ENCODE results near the gene TMED10. TPM values are rescaled to one million over a fixed set of nuclear protein-coding genes. Genes with fewer than 3 reads are reported as not detected.

The TMED10 gene
- total and polyA plus RNA-seq, 2 donors (not counting 3 experiments of a cell fraction or from before 2014, with no cell fraction given), result 338 to 342 TPM

DNA sequence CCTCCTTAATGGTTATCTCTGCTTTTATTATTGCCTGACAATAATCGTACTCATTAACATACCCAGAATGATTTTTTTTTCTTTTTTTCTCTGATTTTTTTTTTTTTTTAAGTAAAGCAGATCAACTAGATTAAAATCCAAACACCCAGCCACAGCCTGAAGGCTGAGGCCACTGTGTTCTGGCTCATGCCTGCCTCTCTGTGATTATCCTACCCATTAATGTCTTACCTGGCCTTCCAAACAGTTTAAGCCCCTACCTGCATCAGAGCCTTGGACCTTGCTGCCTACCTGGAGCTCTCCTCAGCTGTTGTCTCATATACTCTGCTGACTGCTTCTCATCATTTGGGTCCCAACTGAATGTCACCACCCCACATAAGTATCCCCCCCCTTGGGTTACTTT lies 6.8 kb upstream of the TMED10 start:
- TF ChIP-seq POLR2AphosphoS5 (IDR thresholded peaks at IDR 0.05; ENCODE audit: insufficient read depth, low read depth, low read length) (no peak), JUN (IDR thresholded peaks at IDR 0.05; ENCODE audit: borderline replicate concordance, insufficient read depth, insufficient read length, low read depth) (no peak), GATA2 (IDR thresholded peaks at IDR 0.05; ENCODE audit: insufficient read depth, insufficient read length, low read depth, low read length) (no peak), POLR2A (IDR thresholded peaks at IDR 0.05; ENCODE audit: low read depth, low read length) (no peak), FOS (IDR thresholded peaks at IDR 0.05; ENCODE audit: borderline replicate concordance, insufficient read depth, low read length) (no peak), EZH2 (IDR thresholded peaks at IDR 0.05; ENCODE audit: borderline replicate concordance, low read depth, low read length, severe bottlenecking) (no peak), MYC (IDR thresholded peaks at IDR 0.05; ENCODE audit: low read depth, low read length) (no peak)
- TF ChIP-seq, protein P1, sequence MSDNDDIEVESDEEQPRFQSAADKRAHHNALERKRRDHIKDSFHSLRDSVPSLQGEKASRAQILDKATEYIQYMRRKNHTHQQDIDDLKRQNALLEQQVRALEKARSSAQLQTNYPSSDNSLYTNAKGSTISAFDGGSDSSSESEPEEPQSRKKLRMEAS (IDR thresholded peaks at IDR 0.05; ENCODE audit: insufficient read depth, insufficient read length), result no peak
- TF ChIP-seq, protein P2, sequence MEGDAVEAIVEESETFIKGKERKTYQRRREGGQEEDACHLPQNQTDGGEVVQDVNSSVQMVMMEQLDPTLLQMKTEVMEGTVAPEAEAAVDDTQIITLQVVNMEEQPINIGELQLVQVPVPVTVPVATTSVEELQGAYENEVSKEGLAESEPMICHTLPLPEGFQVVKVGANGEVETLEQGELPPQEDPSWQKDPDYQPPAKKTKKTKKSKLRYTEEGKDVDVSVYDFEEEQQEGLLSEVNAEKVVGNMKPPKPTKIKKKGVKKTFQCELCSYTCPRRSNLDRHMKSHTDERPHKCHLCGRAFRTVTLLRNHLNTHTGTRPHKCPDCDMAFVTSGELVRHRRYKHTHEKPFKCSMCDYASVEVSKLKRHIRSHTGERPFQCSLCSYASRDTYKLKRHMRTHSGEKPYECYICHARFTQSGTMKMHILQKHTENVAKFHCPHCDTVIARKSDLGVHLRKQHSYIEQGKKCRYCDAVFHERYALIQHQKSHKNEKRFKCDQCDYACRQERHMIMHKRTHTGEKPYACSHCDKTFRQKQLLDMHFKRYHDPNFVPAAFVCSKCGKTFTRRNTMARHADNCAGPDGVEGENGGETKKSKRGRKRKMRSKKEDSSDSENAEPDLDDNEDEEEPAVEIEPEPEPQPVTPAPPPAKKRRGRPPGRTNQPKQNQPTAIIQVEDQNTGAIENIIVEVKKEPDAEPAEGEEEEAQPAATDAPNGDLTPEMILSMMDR (IDR thresholded peaks at IDR 0.05; ENCODE audit: extremely low read depth in 1 of 2, insufficient read depth in 1 of 2, low read depth in 1 of 2, low read length in 2 of 2), result no peak
- FAIRE-seq, result no peak
- Histone ChIP-seq H3K9me3 (replicated peaks; ENCODE audit: control insufficient read depth, insufficient read depth, low read length) (no peaks in the 10 kb centered on the region), H3K4me1 (ENCODE audit: control insufficient read depth, extremely low read depth, insufficient read depth, low read length) (no peaks in the 10 kb centered on the region), H3K27me3 (ENCODE audit: control insufficient read depth in 2 of 2, insufficient read depth in 2 of 2, low read length in 2 of 2) (no peaks in the 10 kb centered on the region), H3K4me2 (ENCODE audit: insufficient read depth, low read length) (no peak overlapping the region), H3K79me2 (ENCODE audit: control insufficient read depth, insufficient read depth, low read length) (no peaks in the 10 kb centered on the region), H3K27ac (ENCODE audit: insufficient read depth, low read depth, low read length) (no peak overlapping the region), H3K9ac (replicated peaks; ENCODE audit: extremely low read depth, insufficient read depth, low read length) (no peak overlapping the region), H3K4me3 (replicated peaks in 1 of 3; ENCODE audit: insufficient read depth in 1 of 3, low read depth in 1 of 3, low read length in 3 of 3) (no peak overlapping the region), H3K36me3 (ENCODE audit: control insufficient read depth in 2 of 2, extremely low read depth in 1 of 2, insufficient read depth in 2 of 2, low read length in 2 of 2) (no peaks in the 10 kb centered on the region), H4K20me1 (replicated peaks; ENCODE audit: control insufficient read depth, extremely low read depth, insufficient read depth, low read length) (no peaks in the 10 kb centered on the region), H2AFZ (ENCODE audit: low read depth, low read length) (no peak overlapping the region), H3K9me1 (replicated peaks; ENCODE audit: control insufficient read depth, extremely low read depth, insufficient read depth, low read length) (no peaks in the 10 kb centered on the region)
- intact Hi-C loops (cut with micrococcal nuclease), result no loop called here
- no peak for DNase-seq (ENCODE audit: low read depth, low spot score)
- CTCF ChIA-PET, result interaction anchor here (0.7 to 1.5 kb wide), 2 partner anchors 9 to 27 kb away, joined by 4 to 5 read pairs; no protein-coding TSS in a partner anchor
- no TSS peak for BruUV-seq (replicated peaks)
- dilution Hi-C loops (cut with MboI; ENCODE audit: extremely low pct_ligation_motif_present, low sequenced_read_pairs), result no loop called here
- POLR2A ChIA-PET, result no interaction called here
